ENCODE measurements around the gene TSPAN10. TPM values are rescaled to one million over a fixed set of nuclear protein-coding genes. Genes with fewer than 3 reads are reported as not detected.

TSPAN10 gene
- total and polyA plus RNA-seq, 8 donors: 0.52 to 7.1 (median 3.6) TPM

- Histone ChIP-seq H3K27me3 (peaks cover 36 to 66% of the 10 kb centered on the region in 2 donors), H3K9me3 (no peaks in the 10 kb centered on the region), H3K27ac (no peak overlapping the region), H3K36me3 (no peaks in the 10 kb centered on the region), H3K4me3 (no peak overlapping the region), H3K4me1 (peaks cover 0 to 3% of the 10 kb centered on the region in 2 donors)
- ATAC-seq: no peak
- peak in 1 of 4 donors; percentile 53 for DNase-seq
- no peak for TF ChIP-seq CTCF (IDR thresholded peaks at IDR 0.05)
- intact Hi-C loops (cut with DNase I): no loop called here
Observed at GRCh38 chr17:81651692-81652091, 14.7 kb downstream of the TSPAN10 start.

- Histone ChIP-seq H3K27me3 (peaks cover 22 to 52% of the 10 kb centered on the region in 2 donors), H3K4me1 (peaks cover 0 to 6% of the 10 kb centered on the region in 2 donors), H3K36me3 (no peaks in the 10 kb centered on the region), H3K27ac (no peak overlapping the region), H3K4me3 (peak overlapping the region in 1 of 2 donors; percentile 26), H3K9me3 (no peaks in the 10 kb centered on the region)
- intact Hi-C loops (cut with DNase I): no loop called here
- ATAC-seq (peak; percentile 19), DNase-seq (peak in 1 of 4 donors; percentile 74)
- no peak for TF ChIP-seq CTCF (IDR thresholded peaks at IDR 0.05)
Observed at GRCh38 chr17:81652906-81653771, 16.1 kb downstream of the TSPAN10 start.

- no peaks in the 10 kb centered on the region for H3K36me3 ChIP-seq
- ATAC-seq: no peak
- H3K4me1 ChIP-seq: peaks cover 0 to 6% of the 10 kb centered on the region in 2 donors
- H3K9me3 ChIP-seq: no peaks in the 10 kb centered on the region
- H3K4me3 ChIP-seq: no peak overlapping the region
- no peak for DNase-seq
- H3K27ac ChIP-seq: no peak overlapping the region
- peaks cover 0 to 28% of the 10 kb centered on the region in 2 donors for H3K27me3 ChIP-seq
- intact Hi-C loops (cut with DNase I): no loop called here
- TF ChIP-seq CTCF (IDR thresholded peaks at IDR 0.05): no peak
Observed at GRCh38 chr17:81655378-81656117, 18.6 kb downstream of the TSPAN10 start.

GRCh38 chr17:81656118-81656743, 19.2 kb downstream of the TSPAN10 start, which contains the start of gene PDE6G:
PDE6G (minus strand) TSS chr17:81656542; CDS start chr17:81653305, 3,237 bp downstream.
- H3K27ac ChIP-seq: no peak within 1 kb of the TSS
- peaks cover 0 to 21% of the 10 kb centered on the region in 2 donors for H3K27me3 ChIP-seq
- no peak within 1 kb of the TSS for H3K4me3 ChIP-seq
- H3K4me1 ChIP-seq: peaks cover 0 to 6% of the 10 kb centered on the region in 2 donors
- intact Hi-C loops (cut with DNase I): no loop called here
- no peak for TF ChIP-seq CTCF (IDR thresholded peaks at IDR 0.05)
- H3K36me3 ChIP-seq: no peaks in the 10 kb centered on the region
- ATAC-seq (no peak), DNase-seq (no peak)
- H3K9me3 ChIP-seq: no peaks in the 10 kb centered on the region
